HEK293 (cell line): ENCODE measurements around the gene ZNF345.
A peak's percentile ranks its signal among the peaks of the same experiment; 100 is the strongest.

Experiments
- CTCF ChIA-PET: fragments of 350-600 bp; formaldehyde crosslinking; extraction: SDS; loops from one replicate; lab custom pipeline; 2021; ENCODE audit warnings: antibody characterized with exemption; lab: Yijun Ruan, JAX
- POLR2A ChIA-PET: fragments of 300-600 bp; formaldehyde crosslinking; extraction: SDS; loops from one replicate; lab custom pipeline; 2020; ENCODE audit warnings: antibody characterized with exemption, inconsistent platforms; lab: Yijun Ruan, JAX
- H3K27ac ChIP-seq: fragments of 200-500 bp; sonication (Bioruptor generic); 2 replicates; pipeline ENCODE4 v1.5.1; 2014; ENCODE audit warnings: low read depth, low read length, control low read depth, inconsistent platforms; ENCODE audit errors: extremely low read depth
- H3K36me3 ChIP-seq, 2 experiments: fragments of 200-500 bp in 1 of 2; sonication (Bioruptor generic) in 1 of 2; 1 replicate in 1 of 2; 2 replicates in 1 of 2; pipeline ENCODE4 v1.5.1; 2014 to 2017; ENCODE audit warnings: inconsistent platforms in 2 of 2, low read length in 2 of 2; ENCODE audit not compliant: control insufficient read depth in 2 of 2, insufficient read depth in 1 of 2
- H3K4me1 ChIP-seq: fragments of 200-500 bp; sonication (Bioruptor generic); 2 replicates; pipeline ENCODE4 v1.5.1; 2014; ENCODE audit warnings: mild to moderate bottlenecking, low read length, inconsistent platforms; ENCODE audit not compliant: control insufficient read depth, insufficient read depth
- H3K4me3 ChIP-seq: 2 replicates; pipeline ENCODE4 v1.5.1; 2011; ENCODE audit warnings: low read depth, mild to moderate bottlenecking, control low read depth, low read length, moderate library complexity
- H3K9me3 ChIP-seq: fragments of 200-500 bp; sonication (Bioruptor generic); 2 replicates; pipeline ENCODE4 v1.5.1; 2014; ENCODE audit warnings: low read depth, low read length, inconsistent platforms; ENCODE audit not compliant: control insufficient read depth, insufficient read depth
- CTCF ChIP-seq: fragments of 450-650 bp; formaldehyde crosslinking; IDR thresholded peaks from 2 replicates; pipeline ENCODE4 v1.5.1; 2016; ENCODE audit warnings: missing biosample characterization, missing genetic modification characterization
- GFI1B ChIP-seq: fragments of 450-650 bp; formaldehyde crosslinking; IDR thresholded peaks from 2 replicates; pipeline ENCODE4 v1.5.1; 2016; ENCODE audit warnings: missing biosample characterization, missing genetic modification characterization
- KLF1 ChIP-seq: fragments of 450-650 bp; formaldehyde crosslinking; IDR thresholded peaks from 2 replicates; pipeline ENCODE4 v1.5.1; 2016; ENCODE audit warnings: missing biosample characterization, missing genetic modification characterization
- KLF16 ChIP-seq: fragments of 450-650 bp; formaldehyde crosslinking; IDR thresholded peaks from 2 replicates; pipeline ENCODE4 v1.5.1; 2017; ENCODE audit warnings: missing biosample characterization, missing genetic modification characterization
- KLF8 ChIP-seq: fragments of 450-650 bp; formaldehyde crosslinking; IDR thresholded peaks from 2 replicates; pipeline ENCODE4 v1.5.1; 2016; ENCODE audit warnings: missing biosample characterization, missing genetic modification characterization
- MZF1 ChIP-seq: fragments of 450-650 bp; formaldehyde crosslinking; IDR thresholded peaks from 2 replicates; pipeline ENCODE4 v1.5.1; 2017; ENCODE audit warnings: missing biosample characterization, missing genetic modification characterization, borderline replicate concordance
- RBAK ChIP-seq: fragments of 450-650 bp; formaldehyde crosslinking; IDR thresholded peaks from 2 replicates; pipeline ENCODE4 v1.5.1; 2016; ENCODE audit warnings: missing biosample characterization, missing genetic modification characterization
- SCRT1 ChIP-seq: fragments of 450-650 bp; formaldehyde crosslinking; IDR thresholded peaks from 2 replicates; pipeline ENCODE4 v1.5.1; 2016; ENCODE audit warnings: missing biosample characterization, missing genetic modification characterization, borderline replicate concordance
- TCF7L2 ChIP-seq: IDR thresholded peaks from 2 replicates; pipeline ENCODE4 v1.6.1; 2011; ENCODE audit warnings: low read depth, mild to moderate bottlenecking, inconsistent platforms, low read length, moderate library complexity, borderline replicate concordance
- ZBTB48 ChIP-seq: fragments of 450-650 bp; formaldehyde crosslinking; IDR thresholded peaks from 2 replicates; pipeline ENCODE4 v1.5.1; 2016; ENCODE audit warnings: missing biosample characterization, missing genetic modification characterization
- ZFP37 ChIP-seq: fragments of 450-650 bp; formaldehyde crosslinking; IDR thresholded peaks from 2 replicates; pipeline ENCODE4 v1.5.1; 2016; ENCODE audit warnings: missing biosample characterization, missing genetic modification characterization
- ZFP69B ChIP-seq: fragments of 450-650 bp; formaldehyde crosslinking; IDR thresholded peaks from 2 replicates; pipeline ENCODE4 v1.5.1; 2016; ENCODE audit warnings: missing biosample characterization, missing genetic modification characterization
- ZNF114 ChIP-seq: fragments of 450-650 bp; formaldehyde crosslinking; IDR thresholded peaks from 2 replicates; pipeline ENCODE4 v1.5.0; 2017; ENCODE audit warnings: missing biosample characterization, missing genetic modification characterization
- ZNF146 ChIP-seq: fragments of 450-650 bp; formaldehyde crosslinking; IDR thresholded peaks from 2 replicates; pipeline ENCODE4 v1.5.1; 2016; ENCODE audit warnings: missing biosample characterization, missing genetic modification characterization
- ZNF184 ChIP-seq: fragments of 450-650 bp; IDR thresholded peaks from 2 replicates; pipeline ENCODE4 v1.5.1; 2018; ENCODE audit warnings: missing biosample characterization, mild to moderate bottlenecking, missing genetic modification characterization
- ZNF2 ChIP-seq: fragments of 450-650 bp; formaldehyde crosslinking; IDR thresholded peaks from 2 replicates; pipeline ENCODE4 v1.5.1; 2016; ENCODE audit warnings: missing biosample characterization, missing genetic modification characterization
- ZNF239 ChIP-seq: fragments of 450-650 bp; formaldehyde crosslinking; IDR thresholded peaks from 2 replicates; pipeline ENCODE4 v1.5.1; 2016; ENCODE audit warnings: missing biosample characterization, missing genetic modification characterization
- ZNF274 ChIP-seq, 2 experiments: fragments of 200-500 bp in 1 of 2; fragments of 450-650 bp in 1 of 2; sonication (Bioruptor generic) in 1 of 2; formaldehyde crosslinking in 1 of 2; IDR thresholded peaks; 2 replicates each; pipeline versions ENCODE4 v1.5.1 to v1.6.1; 2014 to 2016; ENCODE audit warnings: borderline replicate concordance in 1 of 2, inconsistent platforms in 1 of 2, low read length in 1 of 2, missing biosample characterization in 1 of 2, missing genetic modification characterization in 1 of 2
- ZNF324 ChIP-seq: fragments of 450-650 bp; formaldehyde crosslinking; IDR thresholded peaks from 2 replicates; pipeline ENCODE4 v1.5.1; 2016; ENCODE audit warnings: missing biosample characterization, missing genetic modification characterization
- ZNF335 ChIP-seq: fragments of 450-650 bp; formaldehyde crosslinking; conservative IDR thresholded peaks from 2 replicates; pipeline ENCODE4 v1.5.1; 2016; ENCODE audit warnings: missing biosample characterization, missing genetic modification characterization
- ZNF341 ChIP-seq: fragments of 450-650 bp; formaldehyde crosslinking; IDR thresholded peaks from 2 replicates; pipeline ENCODE4; 2016; ENCODE audit warnings: low read depth, missing biosample characterization, missing genetic modification characterization
- ZNF391 ChIP-seq: fragments of 450-650 bp; formaldehyde crosslinking; IDR thresholded peaks from 2 replicates; pipeline ENCODE4 v1.5.1; 2016; ENCODE audit warnings: low read depth, missing biosample characterization, missing genetic modification characterization, borderline replicate concordance
- ZNF433 ChIP-seq: fragments of 450-650 bp; formaldehyde crosslinking; IDR thresholded peaks from 2 replicates; pipeline ENCODE4 v1.5.1; 2016; ENCODE audit warnings: missing biosample characterization, missing genetic modification characterization, low read depth
- ZNF501 ChIP-seq: fragments of 450-650 bp; formaldehyde crosslinking; IDR thresholded peaks from 2 replicates; pipeline ENCODE4 v1.5.1; 2016; ENCODE audit warnings: missing biosample characterization, missing genetic modification characterization
- ZNF561 ChIP-seq: fragments of 450-650 bp; IDR thresholded peaks from 2 replicates; pipeline ENCODE4 v1.5.1; 2018; ENCODE audit warnings: missing biosample characterization, missing genetic modification characterization, borderline replicate concordance
- ZNF629 ChIP-seq: fragments of 450-650 bp; formaldehyde crosslinking; IDR thresholded peaks from 2 replicates; pipeline ENCODE4 v1.5.1; 2017; ENCODE audit warnings: missing biosample characterization, missing genetic modification characterization
- ZNF76 ChIP-seq: fragments of 450-650 bp; formaldehyde crosslinking; IDR thresholded peaks from 2 replicates; pipeline ENCODE4; 2016; ENCODE audit warnings: low read depth, missing biosample characterization, missing genetic modification characterization, borderline replicate concordance
- ZSCAN5A ChIP-seq: fragments of 450-650 bp; formaldehyde crosslinking; IDR thresholded peaks from 2 replicates; pipeline ENCODE4 v1.5.1; 2016; ENCODE audit warnings: missing biosample characterization, missing genetic modification characterization
- TF ChIP-seq, protein P1 (sequence below): fragments of 450-650 bp; formaldehyde crosslinking; IDR thresholded peaks from 2 replicates; pipeline ENCODE4 v1.5.1; 2016; ENCODE audit warnings: missing biosample characterization, missing genetic modification characterization
- TF ChIP-seq, protein P2 (sequence below): fragments of 450-650 bp; formaldehyde crosslinking; IDR thresholded peaks from 2 replicates; pipeline ENCODE4 v1.5.1; 2017; ENCODE audit warnings: missing biosample characterization, missing genetic modification characterization
- TF ChIP-seq, protein P3 (sequence below): fragments of 450-650 bp; formaldehyde crosslinking; IDR thresholded peaks from 2 replicates; pipeline ENCODE4 v1.5.1; 2016; ENCODE audit warnings: missing biosample characterization, missing genetic modification characterization

Gene ZNF345

GRCh38 chr19:36850559-36851442 lies at the start of gene ZNF345:
ZNF345 (plus strand) TSS chr19:36850876; CDS start chr19:36876831, 25,955 bp downstream.
- Histone ChIP-seq H3K4me1 (peaks cover 6% of the 10 kb centered on the region; the same call in 1 of the 2 replicates), H3K36me3 (peaks cover 43 to 57% of the 10 kb centered on the region in 2 experiments), H3K27ac (peak within 1 kb of the TSS; percentile 66), H3K9me3 (peaks cover 13% of the 10 kb centered on the region; the same call in 1 of the 2 replicates), H3K4me3 (peak within 1 kb of the TSS; percentile 66)
- ChIA-PET CTCF (interaction anchor here (0.5 to 1.3 kb wide), 9 partner anchors 8 to 834 kb away, joined by 3 to 4 read pairs (median 3); partner anchors contain the start of gene ZNF790), POLR2A (interaction anchor here (0.5 to 3.8 kb wide), 29 partner anchors 8 to 929 kb away, joined by 3 to 122 read pairs (median 7); partner anchors contain the start of genes ZFP14, ZNF146, ZNF260 and ZNF382)
- TF ChIP-seq TCF7L2 (no peak), ZNF433 (tag by site-specific recombination) (no peak), ZNF335 (peak; percentile 100), ZNF146 (peak; percentile 57), ZNF561 (peak; percentile 76), ZNF76 (tag by site-specific recombination) (peak; percentile 96), ZSCAN5A (tag by site-specific recombination) (peak; percentile 90; the same call in 1 of the 2 replicates), ZNF274 (IDR thresholded peaks at IDR 0.05; ENCODE audit: low read length) (no peak), ZNF274 (tag by site-specific recombination; IDR thresholded peaks at IDR 0.05; ENCODE audit: borderline replicate concordance) (no peak; the same call in 1 of the 2 replicates), ZNF629 (peak; percentile 59; the same call in 1 of the 2 replicates), KLF16 (tag by site-specific recombination) (peak; percentile 94), RBAK (tag by site-specific recombination) (no peak), ZBTB48 (peak; percentile 88), ZNF341 (tag by site-specific recombination) (peak; percentile 16; the same call in 1 of the 2 replicates), KLF1 (tag by site-specific recombination) (peak; percentile 83), ZFP37 (peak; percentile 90; the same call in 1 of the 2 replicates), ZNF391 (tag by site-specific recombination) (peak; percentile 95), MZF1 (tag by site-specific recombination) (peak; percentile 54), ZNF114 (tag by site-specific recombination) (no peak), ZNF239 (tag by site-specific recombination) (peak; percentile 78; the same call in 1 of the 2 replicates), GFI1B (peak; percentile 24; the same call in 1 of the 2 replicates), ZNF2 (tag by site-specific recombination) (peak; percentile 98), ZNF324 (peak; percentile 78; the same call in 1 of the 2 replicates), SCRT1 (tag by site-specific recombination) (peak; percentile 99), ZNF501 (tag by site-specific recombination) (peak; percentile 89), ZNF184 (tag by site-specific recombination) (no peak), ZFP69B (tag by site-specific recombination) (peak; percentile 87), CTCF (tag by site-specific recombination) (peak; percentile 55; the same call in 1 of the 2 replicates), KLF8 (tag by site-specific recombination) (peak; percentile 87)
- TF ChIP-seq, protein P1, sequence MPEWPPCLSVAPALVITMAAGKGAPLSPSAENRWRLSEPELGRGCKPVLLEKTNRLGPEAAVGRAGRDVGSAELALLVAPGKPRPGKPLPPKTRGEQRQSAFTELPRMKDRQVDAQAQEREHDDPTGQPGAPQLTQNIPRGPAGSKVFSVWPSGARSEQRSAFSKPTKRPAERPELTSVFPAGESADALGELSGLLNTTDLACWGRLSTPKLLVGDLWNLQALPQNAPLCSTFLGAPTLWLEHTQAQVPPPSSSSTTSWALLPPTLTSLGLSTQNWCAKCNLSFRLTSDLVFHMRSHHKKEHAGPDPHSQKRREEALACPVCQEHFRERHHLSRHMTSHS (tag by site-specific recombination) = 0 out of 2 replicates have a peak, but pooled peaks have one; percentile 47
- TF ChIP-seq, protein P2, sequence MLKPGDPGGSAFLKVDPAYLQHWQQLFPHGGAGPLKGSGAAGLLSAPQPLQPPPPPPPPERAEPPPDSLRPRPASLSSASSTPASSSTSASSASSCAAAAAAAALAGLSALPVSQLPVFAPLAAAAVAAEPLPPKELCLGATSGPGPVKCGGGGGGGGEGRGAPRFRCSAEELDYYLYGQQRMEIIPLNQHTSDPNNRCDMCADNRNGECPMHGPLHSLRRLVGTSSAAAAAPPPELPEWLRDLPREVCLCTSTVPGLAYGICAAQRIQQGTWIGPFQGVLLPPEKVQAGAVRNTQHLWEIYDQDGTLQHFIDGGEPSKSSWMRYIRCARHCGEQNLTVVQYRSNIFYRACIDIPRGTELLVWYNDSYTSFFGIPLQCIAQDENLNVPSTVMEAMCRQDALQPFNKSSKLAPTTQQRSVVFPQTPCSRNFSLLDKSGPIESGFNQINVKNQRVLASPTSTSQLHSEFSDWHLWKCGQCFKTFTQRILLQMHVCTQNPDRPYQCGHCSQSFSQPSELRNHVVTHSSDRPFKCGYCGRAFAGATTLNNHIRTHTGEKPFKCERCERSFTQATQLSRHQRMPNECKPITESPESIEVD (tag by site-specific recombination) = no peak
- TF ChIP-seq, protein P3, sequence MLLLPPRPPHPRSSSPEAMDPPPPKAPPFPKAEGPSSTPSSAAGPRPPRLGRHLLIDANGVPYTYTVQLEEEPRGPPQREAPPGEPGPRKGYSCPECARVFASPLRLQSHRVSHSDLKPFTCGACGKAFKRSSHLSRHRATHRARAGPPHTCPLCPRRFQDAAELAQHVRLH (tag by site-specific recombination) = peak; percentile 94
